ENCODE measurements around the gene HCLS1.
"Not testable (repeated sequence)": the region's sequence is repeated elsewhere in the genome, so short reads cannot be mapped to it uniquely, and the experiment has no call there.

The HCLS1 gene

DNA sequence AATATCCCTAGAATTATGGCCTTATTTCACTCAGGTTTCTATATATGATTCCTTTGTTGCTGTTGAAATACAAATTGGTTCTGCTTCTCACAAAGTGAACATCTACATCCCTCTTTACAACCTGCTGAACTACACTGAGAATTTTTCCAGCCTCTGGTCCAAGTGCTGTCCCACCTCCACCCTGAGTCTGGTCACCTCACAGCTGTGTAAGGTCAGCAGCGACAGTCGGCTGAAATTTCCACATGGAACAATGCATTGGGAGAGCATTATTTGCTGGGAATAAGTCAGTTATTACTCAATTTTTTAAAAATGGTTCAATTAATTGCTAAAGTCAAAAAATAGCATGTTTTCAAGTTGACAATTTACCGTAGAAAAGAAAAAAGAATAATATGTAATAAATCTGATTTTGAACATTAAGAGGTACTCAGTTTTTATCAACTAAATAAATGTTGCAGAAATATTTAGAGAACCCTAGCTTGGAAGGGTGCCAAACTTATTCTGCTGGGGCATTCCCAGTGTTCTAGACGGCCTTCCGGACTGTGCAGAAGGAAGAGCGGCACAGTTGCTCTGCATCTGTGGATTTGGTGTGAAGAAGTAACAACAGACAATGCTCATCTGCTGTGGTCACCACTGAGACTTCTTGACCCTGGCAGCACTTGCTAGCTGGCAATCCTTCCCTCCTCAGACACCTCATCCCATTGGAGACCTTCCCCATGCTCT is 1.8 kb downstream of the HCLS1 start:
- DNase-seq (ENCODE audit: low read depth in 2 of 2), result no peak

DNA sequence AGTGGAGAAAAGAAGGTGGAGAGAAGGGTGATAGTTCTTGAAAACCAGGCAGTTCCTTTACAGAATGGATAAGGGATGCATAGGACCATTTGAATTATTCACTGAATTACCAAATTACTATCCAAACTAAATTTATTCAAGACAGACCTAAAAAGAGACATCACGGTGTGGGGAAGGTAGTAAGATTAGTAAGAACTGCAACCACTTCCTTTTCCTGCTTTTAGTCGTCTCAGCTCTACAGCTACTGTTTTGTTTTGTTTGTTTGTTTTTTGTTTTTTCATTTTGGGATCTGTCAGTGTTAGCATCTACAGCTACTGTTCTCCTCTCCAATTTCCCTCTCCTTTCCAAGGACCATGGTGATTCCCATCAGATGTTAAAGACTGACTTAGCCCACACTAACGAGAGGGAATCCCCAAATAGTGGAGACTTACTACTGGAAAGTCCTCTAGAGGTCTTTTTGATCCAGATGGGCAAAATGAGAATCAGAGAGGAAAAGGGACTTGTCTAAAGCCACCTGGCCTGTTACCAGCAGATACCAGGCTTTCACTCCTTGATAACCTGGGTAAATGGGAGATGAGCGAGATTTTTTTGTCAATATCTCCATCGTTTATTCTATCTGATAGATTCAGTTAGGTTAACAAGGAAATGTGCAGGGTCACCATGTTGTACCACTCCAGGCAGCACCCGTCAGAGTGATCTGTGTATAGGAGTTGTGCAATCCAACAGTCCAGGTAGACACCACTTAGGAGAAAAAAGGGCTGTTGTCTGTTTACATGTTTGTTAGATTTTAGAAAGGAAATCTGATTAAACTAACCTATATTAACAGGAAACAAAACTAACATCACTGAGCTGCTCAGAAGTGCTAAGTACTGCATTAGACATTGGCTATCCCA is 6.0 kb downstream of the HCLS1 start:
- no peak for DNase-seq (ENCODE audit: low read depth in 2 of 2)

GRCh38 chr3:121651684-121652083 is 9.0 kb downstream of the HCLS1 start:
- no peak for DNase-seq (ENCODE audit: low read depth in 2 of 2)

- DNase-seq (ENCODE audit: low read depth in 2 of 2), result no peak
Measured at GRCh38 chr3:121649645-121650044, 11.1 kb downstream of the HCLS1 start.

- DNase-seq (ENCODE audit: low read depth in 2 of 2), result no peak
Measured at GRCh38 chr3:121648219-121648958, 12.3 kb downstream of the HCLS1 start.

DNA sequence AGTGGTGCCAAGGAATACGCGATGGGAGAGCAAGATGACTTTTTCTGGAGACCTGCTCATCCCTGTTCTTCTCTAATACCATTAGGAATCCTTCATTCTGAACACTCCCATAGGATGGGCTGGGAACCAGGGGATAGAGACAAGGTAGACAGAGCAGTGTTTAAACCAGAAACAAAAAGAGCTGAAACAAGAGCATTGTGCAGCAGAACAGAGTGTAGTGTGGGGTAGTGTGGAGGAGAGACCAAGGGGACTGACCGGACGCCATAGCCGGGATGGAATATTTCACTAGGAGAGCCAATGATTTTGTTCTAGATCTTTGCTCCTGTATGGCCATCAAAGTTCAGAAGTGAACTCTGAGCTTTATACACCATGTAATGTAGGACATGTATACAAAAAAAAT is 15.6 kb downstream of the HCLS1 start:
- no peak for DNase-seq (ENCODE audit: low read depth in 2 of 2)

DNA sequence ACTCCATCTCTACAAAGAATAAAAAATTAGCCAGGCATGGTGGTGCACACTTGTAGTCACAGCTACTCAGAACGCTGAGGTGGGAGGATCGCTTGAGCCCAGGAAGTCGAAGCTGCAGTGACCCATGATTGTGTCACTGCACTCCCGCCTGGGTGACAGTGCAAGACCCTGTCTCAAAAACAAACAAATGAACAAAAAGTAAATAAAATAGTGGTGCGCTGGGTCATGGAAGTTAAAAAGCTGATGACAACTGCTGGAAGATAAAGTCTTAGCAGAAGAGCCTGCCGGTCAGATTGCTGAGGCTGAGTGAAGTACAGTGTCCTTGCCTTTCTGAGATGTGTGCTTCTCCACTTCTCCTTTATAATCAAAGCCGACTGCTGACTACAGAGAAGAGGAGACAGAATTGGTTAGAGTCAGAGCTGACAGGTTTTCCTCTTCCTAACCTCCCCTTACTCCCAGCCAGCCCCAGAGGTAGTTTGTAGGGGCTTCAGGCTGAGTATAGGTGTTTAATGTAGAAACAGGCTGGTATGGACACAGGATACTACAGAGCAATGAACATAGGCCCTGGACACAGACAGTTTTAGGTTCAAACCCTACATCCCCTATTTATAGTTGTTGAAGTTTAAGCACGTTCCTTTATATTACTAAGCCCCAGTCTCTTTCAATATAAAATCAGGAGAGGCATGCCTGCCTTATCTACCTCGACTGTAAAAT is 17.9 kb downstream of the HCLS1 start:
- DNase-seq (ENCODE audit: low read depth in 2 of 2), result no peak

GRCh38 chr3:121641127-121641526 is 19.6 kb downstream of the HCLS1 start:
- no peak for DNase-seq (ENCODE audit: low read depth in 2 of 2)

GRCh38 chr3:121637922-121638321 is 22.8 kb downstream of the HCLS1 start:
- no peak for DNase-seq (ENCODE audit: low read depth in 2 of 2)

- no peak for DNase-seq (ENCODE audit: low read depth in 2 of 2)
Measured at GRCh38 chr3:121630355-121630754, 30.3 kb downstream of the HCLS1 start.

DNA sequence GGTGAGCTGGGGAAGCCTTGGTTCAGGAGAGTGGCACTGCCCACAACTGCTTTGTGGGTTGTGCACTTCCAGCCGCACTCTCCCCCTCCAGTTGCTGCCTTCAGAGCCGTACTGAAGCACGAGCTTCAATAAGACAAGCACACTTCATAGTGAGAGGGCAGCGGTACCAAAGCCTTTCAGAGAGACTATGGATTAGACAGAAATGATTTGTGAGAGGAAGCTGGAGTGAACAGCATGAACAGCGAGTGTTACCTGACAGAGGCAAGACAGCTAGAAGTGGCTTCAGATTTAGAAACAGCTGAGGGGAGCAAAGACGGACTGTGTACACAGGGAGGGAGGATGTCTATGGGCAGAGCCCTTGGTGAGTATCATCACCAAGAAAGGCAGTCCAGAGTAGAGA is 31.1 kb downstream of the HCLS1 start:
- DNase-seq (ENCODE audit: low read depth in 2 of 2), result no peak

DNA sequence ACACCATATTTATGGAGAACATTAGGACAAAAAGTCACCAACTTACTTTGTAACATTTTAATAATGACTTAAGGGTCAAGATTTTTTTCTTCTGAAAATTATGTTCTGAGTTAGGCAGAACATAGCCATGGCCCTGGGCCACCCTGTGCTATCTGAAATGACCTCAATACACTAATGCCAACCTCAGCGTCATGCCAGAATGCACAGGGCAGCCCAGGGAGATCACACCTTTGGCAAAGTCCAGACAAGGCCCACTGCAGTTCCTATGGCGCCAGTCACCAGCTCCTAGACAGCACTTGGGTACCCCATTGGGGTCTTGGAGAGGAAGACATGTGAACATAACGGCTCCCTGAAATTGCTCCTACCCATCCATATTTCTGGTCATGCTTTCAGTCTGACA is 33.1 kb downstream of the HCLS1 start:
- no peak for DNase-seq (ENCODE audit: low read depth in 2 of 2)

GRCh38 chr3:121627211-121627610 is 33.5 kb downstream of the HCLS1 start:
- no peak for DNase-seq (ENCODE audit: low read depth in 2 of 2)

DNA sequence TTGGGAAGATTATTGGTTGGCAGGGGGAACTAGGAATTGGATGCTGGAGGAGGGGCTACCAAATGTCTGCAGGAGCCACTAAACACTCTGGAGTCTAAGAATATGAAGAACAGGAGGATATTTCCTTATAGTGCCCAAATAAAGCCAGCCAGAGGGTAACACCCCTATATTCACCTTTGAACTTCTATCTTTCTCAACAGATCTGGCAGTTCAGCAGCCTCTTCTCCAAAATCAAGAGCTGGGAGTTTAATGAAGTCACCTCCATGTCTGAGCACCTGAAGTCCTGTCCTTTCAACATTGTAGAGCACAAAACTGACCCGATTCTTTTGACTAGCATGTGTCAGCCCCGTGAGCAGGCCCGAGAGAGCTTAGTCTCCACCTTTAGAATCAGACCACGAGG is 34.2 kb downstream of the HCLS1 start:
- DNase-seq (ENCODE audit: low read depth in 2 of 2), result no peak

DNA sequence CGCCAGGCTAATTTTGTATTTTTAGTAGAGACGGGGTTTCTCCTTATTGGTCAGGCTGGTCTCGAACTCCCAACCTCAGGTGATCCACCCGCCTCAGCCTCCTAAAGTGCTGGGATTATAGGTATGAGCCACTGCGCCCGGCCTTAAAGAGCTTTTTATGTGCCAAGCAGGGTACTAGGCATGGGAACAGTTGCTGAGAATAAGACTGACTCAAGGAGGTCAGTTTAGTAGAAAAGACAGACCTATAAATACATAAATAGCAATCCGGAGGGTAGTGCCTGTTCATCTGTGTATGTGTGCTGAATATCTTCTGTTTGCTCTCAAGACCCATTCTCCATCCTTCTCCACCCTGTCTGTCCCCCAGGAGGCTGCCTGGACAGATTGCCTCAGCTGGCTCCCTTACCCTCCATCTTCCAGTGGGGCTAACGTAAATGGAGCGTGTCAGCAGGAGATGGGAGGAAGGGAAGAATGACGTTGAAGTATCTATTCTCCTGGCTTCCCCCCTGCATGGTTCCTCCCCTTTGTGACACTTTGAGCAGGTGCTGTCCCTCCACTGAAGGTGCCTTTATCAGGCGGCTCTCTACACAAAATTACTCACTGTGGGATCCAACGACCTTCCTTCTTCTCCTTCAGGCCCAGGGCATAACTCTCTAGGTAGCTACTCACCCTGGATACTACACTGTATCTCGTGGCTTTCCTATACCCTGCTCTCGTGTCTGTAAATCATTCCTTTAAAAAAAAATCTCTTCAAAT is 36.4 kb downstream of the HCLS1 start:
- DNase-seq (ENCODE audit: low read depth in 2 of 2), result no peak

DNA sequence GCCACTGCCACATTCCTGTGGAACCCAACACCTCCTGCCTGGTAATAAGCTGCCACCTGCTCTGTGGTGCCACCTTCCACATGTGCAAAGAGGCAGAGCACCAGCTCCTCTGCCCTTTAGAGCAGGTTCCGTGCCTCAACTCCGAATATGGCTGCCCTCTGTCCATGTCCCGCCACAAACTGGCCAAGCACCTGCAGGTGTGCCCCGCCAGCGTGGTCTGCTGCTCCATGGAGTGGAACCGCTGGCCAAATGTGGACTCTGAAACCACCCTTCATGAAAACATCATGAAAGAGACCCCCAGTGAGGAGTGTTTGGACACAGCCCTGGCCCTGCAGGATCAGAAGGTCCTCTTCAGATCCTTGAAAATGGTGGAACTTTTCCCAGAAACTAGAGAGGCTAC is 39.2 kb downstream of the HCLS1 start:
- DNase-seq (ENCODE audit: low read depth in 2 of 2), result no peak

DNA sequence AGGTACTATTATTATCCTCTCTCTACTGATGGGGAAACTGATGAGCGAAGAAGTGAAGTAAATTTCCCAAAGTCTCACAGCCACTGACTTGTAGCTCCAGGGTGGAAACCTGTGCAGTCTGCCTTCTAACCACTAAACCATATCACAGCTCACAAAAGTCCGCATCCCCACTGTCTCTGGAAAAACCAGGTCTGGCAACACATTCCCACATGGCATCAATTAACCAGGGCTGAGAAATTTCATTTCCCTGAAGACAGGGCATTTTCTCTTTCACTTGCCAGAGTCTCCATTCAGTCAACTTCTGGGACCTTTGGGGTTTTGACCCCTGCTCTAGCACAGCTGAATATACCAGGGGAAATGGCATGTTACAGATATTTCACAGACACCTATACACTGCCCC is 41.0 kb downstream of the HCLS1 start:
- no peak for DNase-seq (ENCODE audit: low read depth in 2 of 2)

DNA sequence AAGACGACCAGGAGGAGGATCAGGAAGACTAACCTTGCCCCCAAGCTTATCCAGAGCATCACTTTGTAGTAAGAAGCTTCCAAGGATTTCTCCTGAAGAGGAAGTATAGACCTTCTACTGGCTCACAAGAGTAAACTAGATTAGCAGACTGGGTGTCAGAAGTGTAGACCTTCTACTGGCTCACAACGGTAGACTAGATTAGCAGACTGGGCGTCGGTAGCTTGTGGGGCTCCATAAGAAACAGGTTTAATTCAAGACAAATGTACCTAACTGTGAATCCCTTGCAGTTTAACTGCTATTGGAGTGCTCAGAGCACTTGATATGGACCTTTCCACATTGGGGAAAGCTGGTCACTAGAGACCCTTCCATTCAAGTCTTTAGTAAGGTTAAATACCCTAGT is 54.6 kb downstream of the HCLS1 start:
- no peak for DNase-seq (ENCODE audit: low read depth in 2 of 2)

GRCh38 chr3:121604759-121605158 is 55.9 kb downstream of the HCLS1 start:
- no peak for DNase-seq (ENCODE audit: low read depth in 2 of 2)

- DNase-seq (ENCODE audit: low read depth in 2 of 2), result no peak
Measured at GRCh38 chr3:121601212-121601812, 59.4 kb downstream of the HCLS1 start.

DNA sequence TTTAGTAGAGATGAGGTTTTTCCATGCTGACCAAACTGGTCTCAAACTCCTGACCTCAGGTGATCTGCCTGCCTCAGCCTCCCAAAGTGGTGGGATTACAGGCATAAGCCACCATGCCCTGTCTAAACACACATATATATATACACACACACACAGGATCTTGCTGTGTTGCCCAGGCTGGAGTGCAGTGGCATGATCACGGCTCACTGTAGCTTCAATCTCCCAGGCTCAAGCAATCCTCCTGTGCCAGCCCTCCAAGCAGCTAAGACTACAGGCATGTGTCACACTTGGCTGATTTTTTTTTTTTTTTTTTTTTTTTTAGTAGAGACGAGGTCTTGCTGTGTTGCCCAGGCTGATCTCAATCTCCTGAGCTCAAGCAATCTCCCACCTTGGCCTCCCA is 60.8 kb downstream of the HCLS1 start:
- not testable (repeated sequence) for DNase-seq (ENCODE audit: low read depth in 2 of 2)

Measured in stimulated activated CD4-positive, alpha-beta T cell treated with anti-CD3 and anti-CD28 coated beads, Interleukin-1b, Interleukin-23, amount 100 ng/mL, for 4 hours (primary cell).